ENCODE data around the gene HCN3.
"Not testable (repeated sequence)": the region's sequence is repeated elsewhere in the genome, so short reads cannot be mapped to it uniquely, and the experiment has no call there.

The HCN3 gene

GRCh38 chr1:155286544-155286943, 9.3 kb downstream of the HCN3 start:
- Histone ChIP-seq H3K27me3 (replicated peaks; ENCODE audit: control insufficient read depth, insufficient read depth, low read length) (peaks cover 7% of the 10 kb centered on the region), H3K4me3 (ENCODE audit: low read length) (no peak overlapping the region), H3K4me1 (ENCODE audit: control insufficient read depth, insufficient read depth, low read length) (no peaks in the 10 kb centered on the region), H3K9ac (ENCODE audit: low read length) (no peak overlapping the region), H3K9me3 (ENCODE audit: control insufficient read depth, low read length) (no peaks in the 10 kb centered on the region), H3K36me3 (ENCODE audit: control insufficient read depth, insufficient read depth, low read length, severe bottlenecking) (no peaks in the 10 kb centered on the region)
- no peak for DNase-seq (ENCODE audit: low read depth)

GRCh38 chr1:155287987-155288543, 10.8 kb downstream of the HCN3 start:
- Histone ChIP-seq H3K36me3 (ENCODE audit: control insufficient read depth, insufficient read depth, low read length, severe bottlenecking) (no peaks in the 10 kb centered on the region), H3K27me3 (replicated peaks; ENCODE audit: control insufficient read depth, insufficient read depth, low read length) (peaks cover 16% of the 10 kb centered on the region), H3K4me1 (ENCODE audit: control insufficient read depth, insufficient read depth, low read length) (no peaks in the 10 kb centered on the region), H3K9ac (ENCODE audit: low read length) (no peak overlapping the region), H3K4me3 (ENCODE audit: low read length) (no peak overlapping the region), H3K9me3 (ENCODE audit: control insufficient read depth, low read length) (no peaks in the 10 kb centered on the region)
- DNase-seq (ENCODE audit: low read depth) = no peak

GRCh38 chr1:155291006-155291405, 13.7 kb downstream of the HCN3 start:
- H3K27me3 ChIP-seq (replicated peaks; ENCODE audit: control insufficient read depth, insufficient read depth, low read length) = peaks cover 44% of the 10 kb centered on the region
- H3K9ac ChIP-seq (ENCODE audit: low read length); H3K4me3 ChIP-seq (ENCODE audit: low read length); H3K9me3 ChIP-seq (ENCODE audit: control insufficient read depth, low read length); H3K36me3 ChIP-seq (ENCODE audit: control insufficient read depth, insufficient read depth, low read length, severe bottlenecking); H3K4me1 ChIP-seq (ENCODE audit: control insufficient read depth, insufficient read depth, low read length); DNase-seq (ENCODE audit: low read depth): not testable (repeated sequence)

- H3K9me3 ChIP-seq (ENCODE audit: control insufficient read depth, low read length) = no peaks in the 10 kb centered on the region
- no peak for DNase-seq (ENCODE audit: low read depth)
- no peak overlapping the region for H3K9ac ChIP-seq (ENCODE audit: low read length)
- no peaks in the 10 kb centered on the region for H3K36me3 ChIP-seq (ENCODE audit: control insufficient read depth, insufficient read depth, low read length, severe bottlenecking)
- no peak overlapping the region for H3K4me3 ChIP-seq (ENCODE audit: low read length)
- no peaks in the 10 kb centered on the region for H3K4me1 ChIP-seq (ENCODE audit: control insufficient read depth, insufficient read depth, low read length)
- peaks cover 54% of the 10 kb centered on the region for H3K27me3 ChIP-seq (replicated peaks; ENCODE audit: control insufficient read depth, insufficient read depth, low read length)
Measured at GRCh38 chr1:155293086-155293749, 16.0 kb downstream of the HCN3 start.

GRCh38 chr1:155294520-155295182, 17.4 kb downstream of the HCN3 start:
- Histone ChIP-seq H3K27me3 (replicated peaks; ENCODE audit: control insufficient read depth, insufficient read depth, low read length) (peaks cover 54% of the 10 kb centered on the region), H3K36me3 (ENCODE audit: control insufficient read depth, insufficient read depth, low read length, severe bottlenecking) (no peaks in the 10 kb centered on the region), H3K4me1 (ENCODE audit: control insufficient read depth, insufficient read depth, low read length) (no peaks in the 10 kb centered on the region), H3K4me3 (ENCODE audit: low read length) (no peak overlapping the region), H3K9me3 (ENCODE audit: control insufficient read depth, low read length) (no peaks in the 10 kb centered on the region), H3K9ac (ENCODE audit: low read length) (no peak overlapping the region)
- no peak for DNase-seq (ENCODE audit: low read depth)

- H3K9me3 ChIP-seq (ENCODE audit: control insufficient read depth, low read length) = no peaks in the 10 kb centered on the region
- H3K4me3 ChIP-seq (ENCODE audit: low read length) = no peak overlapping the region
- no peaks in the 10 kb centered on the region for H3K4me1 ChIP-seq (ENCODE audit: control insufficient read depth, insufficient read depth, low read length)
- H3K27me3 ChIP-seq (replicated peaks; ENCODE audit: control insufficient read depth, insufficient read depth, low read length) = peaks cover 51% of the 10 kb centered on the region
- no peak overlapping the region for H3K9ac ChIP-seq (ENCODE audit: low read length)
- no peaks in the 10 kb centered on the region for H3K36me3 ChIP-seq (ENCODE audit: control insufficient read depth, insufficient read depth, low read length, severe bottlenecking)
- no peak for DNase-seq (ENCODE audit: low read depth)
Measured at GRCh38 chr1:155295183-155295941, 18.1 kb downstream of the HCN3 start.

GRCh38 chr1:155295942-155296267, 18.6 kb downstream of the HCN3 start:
- no peaks in the 10 kb centered on the region for H3K4me1 ChIP-seq (ENCODE audit: control insufficient read depth, insufficient read depth, low read length)

GRCh38 chr1:155296661-155297060, 19.4 kb downstream of the HCN3 start:
- H3K4me3 ChIP-seq (ENCODE audit: low read length) = no peak overlapping the region
- H3K36me3 ChIP-seq (ENCODE audit: control insufficient read depth, insufficient read depth, low read length, severe bottlenecking) = no peaks in the 10 kb centered on the region
- H3K27me3 ChIP-seq (replicated peaks; ENCODE audit: control insufficient read depth, insufficient read depth, low read length) = peaks cover 49% of the 10 kb centered on the region
- H3K9me3 ChIP-seq (ENCODE audit: control insufficient read depth, low read length) = no peaks in the 10 kb centered on the region
- no peak for DNase-seq (ENCODE audit: low read depth)
- H3K4me1 ChIP-seq (ENCODE audit: control insufficient read depth, insufficient read depth, low read length) = no peaks in the 10 kb centered on the region
- H3K9ac ChIP-seq (ENCODE audit: low read length) = no peak overlapping the region

More at GRCh38 chr1:155295942-155296267, 18.6 kb downstream of the HCN3 start:
- Histone ChIP-seq H3K36me3 (ENCODE audit: control insufficient read depth, insufficient read depth, low read length, severe bottlenecking) (no peaks in the 10 kb centered on the region), H3K9ac (ENCODE audit: low read length) (no peak overlapping the region), H3K27me3 (replicated peaks; ENCODE audit: control insufficient read depth, insufficient read depth, low read length) (peaks cover 49% of the 10 kb centered on the region), H3K4me3 (ENCODE audit: low read length) (no peak overlapping the region), H3K9me3 (ENCODE audit: control insufficient read depth, low read length) (no peaks in the 10 kb centered on the region)
- DNase-seq (ENCODE audit: low read depth) = no peak

GRCh38 chr1:155297384-155297783, 20.1 kb downstream of the HCN3 start:
- H3K9ac ChIP-seq (ENCODE audit: low read length) = no peak overlapping the region
- H3K36me3 ChIP-seq (ENCODE audit: control insufficient read depth, insufficient read depth, low read length, severe bottlenecking) = no peaks in the 10 kb centered on the region
- no peak overlapping the region for H3K4me3 ChIP-seq (ENCODE audit: low read length)
- no peaks in the 10 kb centered on the region for H3K4me1 ChIP-seq (ENCODE audit: control insufficient read depth, insufficient read depth, low read length)
- peaks cover 45% of the 10 kb centered on the region for H3K27me3 ChIP-seq (replicated peaks; ENCODE audit: control insufficient read depth, insufficient read depth, low read length)
- no peak for DNase-seq (ENCODE audit: low read depth)
- no peaks in the 10 kb centered on the region for H3K9me3 ChIP-seq (ENCODE audit: control insufficient read depth, low read length)

- Histone ChIP-seq H3K4me1 (ENCODE audit: control insufficient read depth, insufficient read depth, low read length) (no peaks in the 10 kb centered on the region), H3K36me3 (ENCODE audit: control insufficient read depth, insufficient read depth, low read length, severe bottlenecking) (no peaks in the 10 kb centered on the region), H3K9ac (ENCODE audit: low read length) (no peak overlapping the region), H3K4me3 (ENCODE audit: low read length) (no peak overlapping the region), H3K27me3 (replicated peaks; ENCODE audit: control insufficient read depth, insufficient read depth, low read length) (peaks cover 23% of the 10 kb centered on the region), H3K9me3 (ENCODE audit: control insufficient read depth, low read length) (no peaks in the 10 kb centered on the region)
- DNase-seq (ENCODE audit: low read depth) = no peak
Measured at GRCh38 chr1:155300024-155300423, 22.8 kb downstream of the HCN3 start.

GRCh38 chr1:155300553-155301329, 23.5 kb downstream of the HCN3 start:
- Histone ChIP-seq H3K27me3 (replicated peaks; ENCODE audit: control insufficient read depth, insufficient read depth, low read length) (peaks cover 16% of the 10 kb centered on the region), H3K4me1 (ENCODE audit: control insufficient read depth, insufficient read depth, low read length) (no peaks in the 10 kb centered on the region), H3K4me3 (ENCODE audit: low read length) (no peak overlapping the region), H3K36me3 (ENCODE audit: control insufficient read depth, insufficient read depth, low read length, severe bottlenecking) (no peaks in the 10 kb centered on the region), H3K9me3 (ENCODE audit: control insufficient read depth, low read length) (no peaks in the 10 kb centered on the region), H3K9ac (ENCODE audit: low read length) (no peak overlapping the region)
- no peak for DNase-seq (ENCODE audit: low read depth)

Data from adipocyte (in vitro differentiated cells).